ENCODE results near the gene ALDH3B1. TPM values are rescaled to one million over a fixed set of nuclear protein-coding genes. Genes with fewer than 3 reads are reported as not detected.

The ALDH3B1 gene
- total RNA-seq, 1 experiment from 2014 or later: 41.6 TPM

Small RNA genes lying within 50 kb of the gene (microRNA-seq; reads per million reads assigned to microRNA genes)
- gene MIR4691: not detected
- gene MIR6753: not detected
- gene MIR7113: 2.8 reads per million

Other genes starting within 250 kb of the ALDH3B1 start
- 71.2 and 92.6 TPM in 2 replicates for gene UNC93B1, start 6.2 kb upstream of the ALDH3B1 start, total RNA-seq (2022)
- 163 and 166 TPM in 2 replicates for gene NDUFS8, start 20.4 kb downstream of the ALDH3B1 start, total RNA-seq (2022)
- gene TCIRG1, start 28.7 kb downstream of the ALDH3B1 start, total RNA-seq (2022): 42.1 and 49.7 TPM in 2 replicates
- gene CHKA, start 111.1 kb downstream of the ALDH3B1 start, total RNA-seq (2022): 100 and 104 TPM in 2 replicates
- gene KMT5B, start 203.0 kb downstream of the ALDH3B1 start, total RNA-seq (2022): 31.3 and 39.2 TPM in 2 replicates

All from Calu3 (cell line).